ENCODE measurements around the gene FAM180B.

FAM180B gene

GRCh38 chr11:47569646-47570045, 16.8 kb upstream of the FAM180B start:
- Histone ChIP-seq H3K9ac (ENCODE audit: low read depth, low read length) (no peak overlapping the region), H3K9me3 (ENCODE audit: insufficient read depth, low read depth, low read length) (no peaks in the 10 kb centered on the region), H3K27me3 (ENCODE audit: insufficient read depth, low read length) (no peaks in the 10 kb centered on the region), H3K27ac (ENCODE audit: low read depth, low read length) (no peak overlapping the region), H3K4me1 (ENCODE audit: insufficient read depth, low read length) (peaks cover 4% of the 10 kb centered on the region; the same call in 1 of the 2 replicates), H3K4me3 (ENCODE audit: low read length) (no peak overlapping the region), H3K36me3 (ENCODE audit: insufficient read depth, low read length) (peaks cover 54% of the 10 kb centered on the region)
- WGBS: 93% methylated on average over 7 of the region's 7 CpGs

GRCh38 chr11:47570651-47571356, 15.7 kb upstream of the FAM180B start:
- WGBS: 97% methylated on average over 3 of the region's 3 CpGs
- H3K36me3 ChIP-seq (ENCODE audit: insufficient read depth, low read length): peaks cover 63% of the 10 kb centered on the region
- no peaks in the 10 kb centered on the region for H3K9me3 ChIP-seq (ENCODE audit: insufficient read depth, low read depth, low read length)
- no peak overlapping the region for H3K4me3 ChIP-seq (ENCODE audit: low read length)
- no peak overlapping the region for H3K27ac ChIP-seq (ENCODE audit: low read depth, low read length)
- H3K9ac ChIP-seq (ENCODE audit: low read depth, low read length): no peak overlapping the region
- H3K4me1 ChIP-seq (ENCODE audit: insufficient read depth, low read length): peaks cover 4% of the 10 kb centered on the region; the same call in 1 of the 2 replicates
- H3K27me3 ChIP-seq (ENCODE audit: insufficient read depth, low read length): no peaks in the 10 kb centered on the region

DNA sequence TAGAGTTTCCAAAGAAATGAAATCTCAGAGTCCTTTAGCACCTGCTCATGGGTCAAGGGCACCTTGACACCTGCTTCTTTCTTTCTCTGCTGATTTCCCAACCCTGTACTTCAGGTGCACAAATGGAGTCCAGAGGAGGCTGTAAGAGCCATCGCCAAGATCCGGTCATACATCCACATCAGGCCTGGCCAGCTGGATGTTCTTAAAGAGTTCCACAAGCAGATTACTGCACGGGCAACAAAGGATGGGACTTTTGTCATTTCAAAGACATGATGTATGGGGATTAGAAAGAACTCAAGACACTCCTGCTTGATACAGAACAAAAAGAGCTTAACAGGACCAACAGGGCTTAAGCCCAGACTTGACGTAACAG, 15.1 kb upstream of the FAM180B start:
- Histone ChIP-seq H3K27me3 (ENCODE audit: insufficient read depth, low read length) (no peaks in the 10 kb centered on the region), H3K27ac (ENCODE audit: low read depth, low read length) (no peak overlapping the region), H3K36me3 (ENCODE audit: insufficient read depth, low read length) (peaks cover 65% of the 10 kb centered on the region), H3K4me3 (ENCODE audit: low read length) (no peak overlapping the region), H3K9ac (ENCODE audit: low read depth, low read length) (no peak overlapping the region), H3K4me1 (ENCODE audit: insufficient read depth, low read length) (peaks cover 4% of the 10 kb centered on the region; the same call in 1 of the 2 replicates), H3K9me3 (ENCODE audit: insufficient read depth, low read depth, low read length) (no peaks in the 10 kb centered on the region)
- 93% methylated on average over 4 of the region's 4 CpGs for WGBS

- Histone ChIP-seq H3K9me3 (ENCODE audit: insufficient read depth, low read depth, low read length) (no peaks in the 10 kb centered on the region), H3K36me3 (ENCODE audit: insufficient read depth, low read length) (peaks cover 68% of the 10 kb centered on the region), H3K4me1 (ENCODE audit: insufficient read depth, low read length) (0 out of 2 replicates have a peak, but pooled peaks cover under 1% of the 10 kb centered on the region), H3K27me3 (ENCODE audit: insufficient read depth, low read length) (no peaks in the 10 kb centered on the region), H3K27ac (ENCODE audit: low read depth, low read length) (no peak overlapping the region), H3K4me3 (ENCODE audit: low read length) (no peak overlapping the region), H3K9ac (ENCODE audit: low read depth, low read length) (no peak overlapping the region)
- WGBS: 94% methylated on average over 1 of the region's 1 CpG
These were observed 14.6 kb upstream of the FAM180B start for GRCh38 chr11:47571895-47572294.

GRCh38 chr11:47572715-47573255, 13.7 kb upstream of the FAM180B start:
- Histone ChIP-seq H3K36me3 (ENCODE audit: insufficient read depth, low read length) (peaks cover 75% of the 10 kb centered on the region), H3K27ac (ENCODE audit: low read depth, low read length) (no peak overlapping the region), H3K4me1 (ENCODE audit: insufficient read depth, low read length) (peaks cover under 1% of the 10 kb centered on the region; the same call in 1 of the 2 replicates), H3K9ac (ENCODE audit: low read depth, low read length) (no peak overlapping the region), H3K9me3 (ENCODE audit: insufficient read depth, low read depth, low read length) (no peaks in the 10 kb centered on the region), H3K27me3 (ENCODE audit: insufficient read depth, low read length) (no peaks in the 10 kb centered on the region), H3K4me3 (ENCODE audit: low read length) (no peak overlapping the region)
- WGBS: 95% methylated on average over 8 of the region's 8 CpGs

DNA sequence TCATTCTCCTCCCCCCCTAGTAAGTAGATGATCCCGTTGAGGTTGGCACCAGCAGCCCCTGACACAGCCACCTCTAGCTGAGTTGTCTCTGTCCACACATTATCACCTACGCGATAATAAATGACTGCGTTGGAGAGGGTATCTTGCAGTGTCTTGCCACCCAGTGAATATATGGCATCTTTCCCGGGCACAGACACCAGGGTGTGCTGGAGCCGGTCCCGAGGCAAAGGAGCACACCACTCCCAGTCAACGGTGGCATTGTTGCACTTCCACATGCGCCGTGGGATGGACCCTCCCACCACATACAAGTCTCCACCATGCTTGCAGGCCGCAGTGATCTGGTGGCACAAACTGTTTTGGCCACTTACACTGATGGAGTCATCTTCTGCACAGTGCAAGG, 13.2 kb upstream of the FAM180B start:
- Histone ChIP-seq H3K9me3 (ENCODE audit: insufficient read depth, low read depth, low read length) (no peaks in the 10 kb centered on the region), H3K36me3 (ENCODE audit: insufficient read depth, low read length) (peaks cover 75% of the 10 kb centered on the region), H3K9ac (ENCODE audit: low read depth, low read length) (no peak overlapping the region), H3K27me3 (ENCODE audit: insufficient read depth, low read length) (no peaks in the 10 kb centered on the region), H3K4me3 (ENCODE audit: low read length) (no peak overlapping the region), H3K27ac (ENCODE audit: low read depth, low read length) (no peak overlapping the region), H3K4me1 (ENCODE audit: insufficient read depth, low read length) (peaks cover 5% of the 10 kb centered on the region; the same call in 1 of the 2 replicates)
- WGBS: 94% methylated on average over 11 of the region's 11 CpGs

- Histone ChIP-seq H3K9me3 (ENCODE audit: insufficient read depth, low read depth, low read length) (no peaks in the 10 kb centered on the region), H3K4me1 (ENCODE audit: insufficient read depth, low read length) (peaks cover 8% of the 10 kb centered on the region; the same call in 1 of the 2 replicates), H3K27ac (ENCODE audit: low read depth, low read length) (peak overlapping the region; percentile 88), H3K36me3 (ENCODE audit: insufficient read depth, low read length) (peaks cover 67% of the 10 kb centered on the region), H3K27me3 (ENCODE audit: insufficient read depth, low read length) (no peaks in the 10 kb centered on the region), H3K4me3 (ENCODE audit: low read length) (peak overlapping the region; percentile 94), H3K9ac (ENCODE audit: low read depth, low read length) (peak overlapping the region; percentile 94)
- WGBS: 95% methylated on average over 13 of the region's 13 CpGs
These were observed 8.9 kb upstream of the FAM180B start for GRCh38 chr11:47577460-47578041.

DNA sequence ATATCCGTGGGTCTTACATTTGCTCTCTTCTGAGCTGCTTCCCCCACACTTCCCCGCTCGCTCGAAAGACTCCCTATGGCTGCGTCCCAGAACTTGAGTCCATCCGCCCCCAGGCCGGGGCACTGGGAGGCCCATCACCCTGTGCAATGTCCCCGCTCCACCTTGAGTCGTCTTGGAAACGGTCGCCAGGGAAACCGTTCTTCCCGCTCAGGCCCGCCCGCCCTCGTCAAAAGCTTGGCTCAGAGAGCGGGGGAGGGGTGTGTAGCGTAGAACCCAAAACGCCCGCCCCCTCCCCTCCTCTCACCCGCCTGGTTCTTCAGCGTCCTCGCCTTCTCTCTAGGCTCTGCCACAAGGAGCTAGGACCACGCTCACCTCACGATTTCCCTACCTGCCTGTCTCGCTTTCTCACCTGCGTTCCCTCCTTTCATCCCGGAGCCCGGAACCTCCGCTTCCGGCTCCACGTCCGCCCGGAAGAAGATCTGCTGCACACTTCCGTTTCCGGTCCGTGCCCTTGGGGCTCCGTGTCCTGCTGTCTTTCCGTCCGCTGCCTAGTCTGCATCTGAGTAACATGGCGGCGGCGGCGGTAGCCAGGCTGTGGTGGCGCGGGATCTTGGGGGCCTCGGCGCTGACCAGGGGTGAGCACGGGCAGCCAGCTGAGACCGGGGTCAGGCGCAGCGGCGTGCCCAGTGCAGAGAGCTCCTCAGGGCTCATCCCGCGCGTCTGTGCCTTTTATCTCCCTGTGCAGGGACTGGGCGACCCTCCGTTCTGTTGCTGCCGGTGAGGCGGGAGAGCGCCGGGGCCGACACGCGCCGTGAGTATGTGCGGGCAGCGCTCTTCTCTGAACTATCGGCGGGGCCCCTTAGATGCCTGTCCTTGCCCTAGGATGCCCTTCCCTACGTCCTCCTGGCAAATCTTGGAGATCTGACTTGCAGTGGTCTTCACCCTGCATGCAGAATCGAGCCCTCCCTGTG, 7.7 kb upstream of the FAM180B start, which contains the start of the genes KBTBD4 and NDUFS3:
KBTBD4 (minus strand) TSS at position 447 of the 971 bp plus-strand sequence; CDS start at position 428, 19 bp downstream.
NDUFS3 (plus strand) TSS at position 551 of the 971 bp plus-strand sequence; CDS start at position 569, 18 bp downstream.
- peak within 1 kb of the TSS; percentile 94 for H3K9ac ChIP-seq (ENCODE audit: low read depth, low read length)
- H3K4me3 ChIP-seq (ENCODE audit: low read length): peak within 1 kb of the TSS; percentile 94
- peak within 1 kb of the TSS; percentile 88 for H3K27ac ChIP-seq (ENCODE audit: low read depth, low read length)
- under 1% methylated on average over 72 of the region's 72 CpGs for WGBS
- peaks cover 8% of the 10 kb centered on the region; the same call in 1 of the 2 replicates for H3K4me1 ChIP-seq (ENCODE audit: insufficient read depth, low read length)
- no peaks in the 10 kb centered on the region for H3K27me3 ChIP-seq (ENCODE audit: insufficient read depth, low read length)
- peaks cover 67% of the 10 kb centered on the region for H3K36me3 ChIP-seq (ENCODE audit: insufficient read depth, low read length)
- H3K9me3 ChIP-seq (ENCODE audit: insufficient read depth, low read depth, low read length): no peaks in the 10 kb centered on the region

DNA sequence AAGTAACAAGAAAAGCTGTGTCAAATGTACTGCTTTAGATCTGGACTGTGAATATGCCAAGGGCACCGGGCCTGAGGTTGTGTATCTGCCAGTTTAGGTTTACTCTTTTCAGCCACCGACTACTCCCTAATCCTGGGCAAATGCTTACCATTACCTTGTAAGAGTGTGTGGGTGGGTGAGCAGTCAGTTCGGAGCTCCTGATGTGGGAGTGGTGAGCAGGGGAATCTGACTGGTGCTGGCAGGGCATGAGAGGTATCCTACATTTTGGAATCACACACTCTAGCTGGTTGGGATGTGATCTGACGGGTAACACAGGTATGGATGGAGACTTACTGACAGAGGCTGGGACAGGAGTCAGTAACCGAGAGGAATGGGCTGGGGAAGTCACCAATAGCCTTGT, 2.6 kb upstream of the FAM180B start:
- Histone ChIP-seq H3K4me1 (ENCODE audit: insufficient read depth, low read length) (peaks cover 3% of the 10 kb centered on the region; the same call in 1 of the 2 replicates), H3K27ac (ENCODE audit: low read depth, low read length) (no peak overlapping the region), H3K9ac (ENCODE audit: low read depth, low read length) (no peak overlapping the region), H3K36me3 (ENCODE audit: insufficient read depth, low read length) (peaks cover 52% of the 10 kb centered on the region), H3K27me3 (ENCODE audit: insufficient read depth, low read length) (no peaks in the 10 kb centered on the region), H3K4me3 (ENCODE audit: low read length) (no peak overlapping the region), H3K9me3 (ENCODE audit: insufficient read depth, low read depth, low read length) (no peaks in the 10 kb centered on the region)
- 98% methylated on average over 5 of the region's 5 CpGs for WGBS

DNA sequence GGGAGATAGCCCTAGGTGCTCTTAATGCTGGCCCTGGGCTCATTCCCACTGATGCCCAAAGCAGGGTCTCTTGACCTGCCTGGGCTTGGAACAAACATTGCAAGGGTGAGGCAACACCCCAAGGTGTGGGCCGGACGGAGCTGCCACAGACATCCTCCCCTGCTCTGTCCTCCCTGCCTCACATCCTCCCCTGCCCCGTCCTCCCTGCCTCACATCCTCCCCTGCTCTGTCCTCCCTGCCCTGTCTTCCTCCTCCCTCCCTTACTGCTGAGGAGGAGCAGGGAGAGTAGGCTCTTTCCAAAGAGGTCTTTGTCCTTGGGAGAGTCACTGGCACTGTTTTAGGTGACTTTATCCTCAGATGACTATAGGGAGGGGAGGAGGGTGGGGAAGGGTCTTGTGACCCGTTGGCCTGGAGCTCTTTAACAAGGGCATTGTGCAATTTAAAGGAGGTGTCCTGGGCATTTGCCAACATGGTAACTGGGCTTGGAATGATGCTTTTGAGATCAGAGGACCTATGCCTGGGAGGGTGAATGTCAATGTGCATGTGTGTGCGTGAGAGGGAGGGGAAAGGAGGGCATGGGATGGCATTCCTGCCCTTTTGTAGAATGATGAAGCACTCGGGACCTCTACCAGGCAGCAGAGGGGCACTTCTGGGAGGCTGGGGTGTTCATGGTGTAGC, 700 bp downstream of the FAM180B start:
- H3K4me3 ChIP-seq (ENCODE audit: low read length): no peak overlapping the region
- no peak overlapping the region for H3K9ac ChIP-seq (ENCODE audit: low read depth, low read length)
- H3K9me3 ChIP-seq (ENCODE audit: insufficient read depth, low read depth, low read length): no peaks in the 10 kb centered on the region
- no peaks in the 10 kb centered on the region for H3K4me1 ChIP-seq (ENCODE audit: insufficient read depth, low read length)
- peaks cover 2% of the 10 kb centered on the region for H3K27me3 ChIP-seq (ENCODE audit: insufficient read depth, low read length)
- H3K27ac ChIP-seq (ENCODE audit: low read depth, low read length): no peak overlapping the region
- peaks cover 31% of the 10 kb centered on the region for H3K36me3 ChIP-seq (ENCODE audit: insufficient read depth, low read length)
- 79% methylated on average over 5 of the region's 6 CpGs for WGBS

All from HUES64 (cell line).